Retina (tissue), 1 donor: ENCODE data around the gene LMX1B.
"Not testable (repeated sequence)": the region's sequence is repeated elsewhere in the genome, so short reads cannot be mapped to it uniquely, and the experiment has no call there.

Experiments
- DNase-seq: peaks from one replicate; pipeline ENCODE4 v3.0.0-alpha.2; 2016

Gene LMX1B

DNA sequence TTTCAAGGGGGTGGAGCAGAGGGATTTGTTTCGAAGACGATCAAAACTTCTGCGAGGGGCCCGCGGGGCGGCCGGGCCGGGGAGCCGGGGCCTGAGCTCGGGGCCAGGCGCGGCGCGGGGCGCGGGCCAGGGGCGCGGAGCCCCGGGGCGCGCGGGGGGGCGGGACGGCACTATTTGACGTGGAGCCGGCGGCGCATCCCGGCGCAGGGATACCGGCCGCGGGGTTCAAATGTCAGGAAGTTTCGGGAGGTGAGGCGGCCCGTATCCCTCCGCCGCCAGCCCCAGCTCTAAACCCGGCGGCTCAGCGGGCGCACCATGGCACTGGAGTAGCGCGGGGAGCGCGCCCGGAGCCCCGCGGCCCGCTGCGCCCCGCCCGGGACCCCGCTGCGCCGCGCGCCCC lies at the start of gene LMX1B:
LMX1B (plus strand) TSS at position 278 of the 400 bp plus-strand sequence. CDS start 522 bp downstream, outside the sequence.
- DNase-seq = no peak

GRCh38 chr9:126564128-126564527 lies 49.6 kb upstream of the LMX1B start:
- DNase-seq = no peak

DNA sequence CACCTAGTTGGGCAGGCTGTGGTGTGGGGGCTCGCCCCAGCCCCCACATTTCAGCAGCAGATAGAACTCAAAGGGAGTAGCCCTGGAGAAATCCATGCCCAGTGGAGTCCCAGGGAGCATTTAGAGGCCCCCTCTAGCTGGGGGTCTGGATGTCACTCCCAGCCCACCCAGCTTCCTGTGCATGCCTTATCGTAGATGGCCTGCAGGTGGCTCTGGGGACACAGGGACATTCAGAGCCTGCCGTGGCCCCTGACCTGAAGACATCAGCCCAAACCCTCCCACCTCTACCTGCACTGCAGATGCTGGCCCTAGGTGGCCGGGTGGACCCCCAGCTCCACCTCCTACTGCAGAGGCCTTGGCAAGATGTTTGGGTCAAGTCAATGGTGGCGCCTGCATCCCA lies 49.0 kb upstream of the LMX1B start:
- no peak for DNase-seq

- DNase-seq = no peak
Measured at GRCh38 chr9:126565336-126566128, 48.2 kb upstream of the LMX1B start.

DNA sequence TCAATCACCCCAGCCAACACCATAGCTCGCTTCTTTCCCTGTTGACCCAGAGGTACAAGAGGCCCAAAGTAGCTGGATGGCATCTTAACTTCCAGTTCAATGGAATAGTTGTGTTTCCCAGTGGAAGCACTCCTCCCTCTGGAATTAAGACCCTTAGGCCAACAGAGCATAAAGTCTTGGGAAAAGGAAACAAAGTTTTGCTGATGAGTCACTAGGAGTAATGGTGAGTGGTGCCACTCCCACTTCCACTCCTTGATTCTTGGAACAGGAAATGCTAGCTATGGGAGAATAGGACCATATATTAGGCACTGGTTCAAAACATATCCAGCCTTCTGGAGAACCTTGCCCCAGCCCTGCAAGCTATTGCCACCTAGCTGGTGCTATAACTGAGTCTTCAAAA lies 44.7 kb upstream of the LMX1B start:
- no peak for DNase-seq

- no peak for DNase-seq
Measured at GRCh38 chr9:126578029-126578428, 35.7 kb upstream of the LMX1B start.

- not testable (repeated sequence) for DNase-seq
Measured at GRCh38 chr9:126580319-126580718, 33.4 kb upstream of the LMX1B start.

DNA sequence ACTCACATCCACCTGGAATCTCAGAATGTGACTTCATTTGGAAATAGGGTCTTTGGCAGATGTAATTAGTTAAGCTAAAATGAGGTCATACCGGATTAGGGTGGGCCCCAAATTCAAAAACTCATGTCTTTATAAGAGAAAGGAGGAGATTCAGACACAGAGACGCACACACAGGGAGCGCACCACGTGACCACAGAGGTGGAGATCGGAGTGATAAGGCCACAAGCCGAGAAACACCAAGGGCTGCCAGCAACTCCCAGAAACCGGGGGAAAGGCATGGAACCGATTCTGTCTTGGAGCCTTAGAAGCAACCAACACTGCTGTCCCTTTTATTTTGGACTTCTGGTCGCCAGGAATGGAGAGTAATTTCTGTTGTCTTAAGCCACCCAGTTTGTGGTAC lies 31.8 kb upstream of the LMX1B start:
- no peak for DNase-seq

GRCh38 chr9:126582427-126582826 lies 31.3 kb upstream of the LMX1B start:
- DNase-seq = no peak

DNA sequence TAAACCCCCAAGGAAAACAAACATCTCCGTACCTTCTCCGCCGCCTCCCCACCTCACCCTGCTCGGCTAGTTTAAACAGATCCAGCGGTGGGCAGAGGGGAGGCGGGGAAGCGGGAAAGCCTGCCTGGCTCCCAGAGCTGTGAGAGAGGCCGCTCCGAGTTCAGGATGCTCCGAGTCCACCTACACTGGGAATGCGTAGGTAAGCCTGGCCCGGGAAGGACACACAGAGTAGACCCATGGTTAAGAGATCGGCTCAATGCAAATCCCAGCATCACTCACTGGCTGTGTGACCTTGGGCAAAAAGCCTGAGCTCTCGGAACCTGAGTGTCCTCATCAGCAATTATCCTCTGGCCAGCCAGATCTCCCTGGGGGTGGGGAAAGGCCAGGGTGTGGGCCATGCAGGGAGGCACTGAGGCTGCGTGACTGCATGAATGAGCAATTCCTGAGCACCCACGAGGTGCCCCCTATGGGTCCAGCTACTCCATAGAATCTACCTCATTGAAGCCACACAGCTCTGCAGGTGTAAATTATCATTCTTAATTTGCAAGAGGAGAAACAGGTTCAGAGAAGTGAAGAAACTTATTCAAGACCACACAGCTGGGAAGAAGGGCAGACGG lies 30.5 kb upstream of the LMX1B start:
- DNase-seq = no peak

- DNase-seq = no peak
Measured at GRCh38 chr9:126584611-126585010, 29.1 kb upstream of the LMX1B start.

DNA sequence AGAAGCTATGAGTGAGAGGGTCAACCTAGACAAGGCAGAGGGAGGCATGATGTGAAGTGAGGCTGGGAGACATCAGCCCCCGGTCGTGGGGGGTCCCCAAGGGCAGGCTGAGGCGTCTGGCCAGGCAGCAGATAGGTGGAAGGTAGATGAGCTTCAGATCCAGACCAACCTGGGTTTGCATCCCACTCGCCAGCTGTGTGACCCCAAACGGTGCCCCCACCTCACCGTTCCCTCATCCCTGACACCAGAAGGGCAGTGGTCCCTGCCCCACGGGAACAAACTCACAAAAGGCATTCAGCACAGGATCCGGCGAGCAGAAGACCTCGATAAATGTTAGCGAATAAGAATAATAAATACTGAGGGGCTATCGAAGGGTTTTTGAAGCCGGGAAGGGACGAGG lies 27.5 kb upstream of the LMX1B start:
- no peak for DNase-seq

- DNase-seq = peak; percentile 56
Measured at GRCh38 chr9:126587187-126588185, 26.2 kb upstream of the LMX1B start.

DNA sequence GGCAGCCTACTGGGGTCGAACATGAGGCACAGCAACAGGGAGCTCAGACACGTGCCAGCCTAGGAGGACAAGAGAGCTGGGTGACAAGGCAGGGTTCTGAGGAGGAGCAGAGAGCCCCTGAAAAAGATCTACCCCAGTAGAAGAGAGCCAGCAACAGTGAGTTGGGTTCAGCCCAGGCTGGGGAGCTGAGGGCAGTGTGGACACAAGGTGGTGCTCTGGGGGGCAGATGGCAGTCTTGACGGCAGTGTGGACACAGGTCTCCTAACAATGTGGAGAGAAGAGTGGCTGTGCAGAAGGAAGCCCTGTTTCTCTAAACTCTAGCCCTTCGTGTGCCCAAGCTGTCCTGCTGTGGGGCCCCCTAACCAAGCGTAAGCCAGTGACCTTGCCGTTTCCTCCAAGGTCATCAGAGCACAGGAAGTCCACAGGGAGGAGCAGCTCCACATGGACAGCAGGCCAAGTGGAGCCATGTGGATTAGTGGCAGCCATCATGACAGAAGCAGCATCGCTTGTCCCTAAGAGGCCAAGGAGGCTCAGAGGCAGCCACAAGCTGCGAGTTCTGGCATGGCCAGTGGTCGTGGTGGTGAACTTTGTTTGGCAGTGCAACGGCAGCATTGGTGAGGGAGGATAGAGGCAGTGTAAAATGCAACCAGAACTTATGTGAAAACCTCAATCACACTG lies 25.1 kb upstream of the LMX1B start:
- DNase-seq = no peak

GRCh38 chr9:126589349-126589748 lies 24.4 kb upstream of the LMX1B start:
- DNase-seq = no peak

GRCh38 chr9:126591083-126591482 lies 22.6 kb upstream of the LMX1B start:
- DNase-seq = no peak

DNA sequence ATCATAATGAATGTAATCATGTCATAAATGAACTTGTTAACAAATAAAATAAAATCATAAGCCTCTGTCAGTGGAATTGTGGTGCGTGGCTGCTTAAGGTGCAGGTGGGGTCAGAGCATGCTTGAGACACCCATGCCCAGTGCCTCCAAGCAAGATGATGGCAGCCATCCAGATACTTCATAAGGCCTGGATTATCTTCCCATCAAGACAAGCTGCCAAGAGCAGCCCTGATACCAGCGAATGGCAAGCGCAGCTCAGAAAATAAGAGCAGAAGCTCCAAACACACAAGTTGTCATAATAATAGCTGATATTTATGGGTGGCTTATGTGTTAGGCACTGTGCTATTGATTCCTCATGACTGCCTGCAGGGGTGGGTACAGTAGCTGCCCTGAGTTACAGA lies 21.8 kb upstream of the LMX1B start:
- no peak for DNase-seq

- no peak for DNase-seq
Measured at GRCh38 chr9:126592461-126592860, 21.3 kb upstream of the LMX1B start.

DNA sequence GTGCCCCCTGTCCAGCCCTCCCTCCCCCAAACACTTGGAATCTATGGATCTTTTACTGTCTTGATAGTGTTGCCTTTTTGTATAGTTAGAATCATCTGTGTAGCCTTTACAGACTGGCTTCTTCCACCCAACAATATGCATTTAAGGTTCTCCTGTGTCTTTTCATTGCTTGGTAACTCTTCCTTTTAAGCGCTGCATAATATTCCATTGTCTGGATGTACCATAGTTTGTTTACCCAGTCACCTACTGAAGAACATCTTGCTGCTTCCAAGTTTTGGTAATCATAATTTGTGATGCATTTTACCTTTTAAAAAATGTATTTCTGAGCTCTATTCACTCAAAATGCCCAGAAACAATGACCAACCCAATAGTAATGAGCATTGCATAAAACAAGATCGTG lies 17.7 kb upstream of the LMX1B start:
- DNase-seq = no peak

- no peak for DNase-seq
Measured at GRCh38 chr9:126599047-126599650, 14.6 kb upstream of the LMX1B start.

- no peak for DNase-seq
Measured at GRCh38 chr9:126604059-126605055, 9.4 kb upstream of the LMX1B start.
